Kidney (tissue), 14 donors: ENCODE results near the gene LTBP2. TPM values are rescaled to one million over a fixed set of nuclear protein-coding genes. Genes with fewer than 3 reads are reported as not detected.

Experiments used
- DNase-seq, 5 donors: peaks; one replicate each; pipeline ENCODE4 v3.0.0-alpha.2; 2013 to 2020
- FAIRE-seq: peaks from 2 replicates; lab custom pipeline; 2012; peaks lifted over from hg19 to GRCh38; lab: Jason Lieb, UNC
- H3K27ac ChIP-seq, 2 donors: one replicate each; pipeline ENCODE4 v1.7.0; 2013; ENCODE audit warnings: low read depth in 2 of 2, low read length in 2 of 2, inconsistent platforms in 1 of 2
- H3K27me3 ChIP-seq: one replicate; pipeline ENCODE4 v1.7.1; 2013; ENCODE audit warnings: low read length, inconsistent platforms; ENCODE audit not compliant: control insufficient read depth, insufficient read depth
- H3K36me3 ChIP-seq, 3 donors: one replicate each; pipeline versions ENCODE4 v1.7.0 to v1.7.1; 2013; ENCODE audit warnings: low read length in 3 of 3, control low read depth in 1 of 3, inconsistent platforms in 1 of 3; ENCODE audit not compliant: insufficient read depth in 3 of 3, control insufficient read depth in 2 of 3
- H3K4me1 ChIP-seq, 3 donors: one replicate each; pipeline versions ENCODE4 v1.7.0 to v1.7.1; 2013; ENCODE audit warnings: low read length in 3 of 3, inconsistent platforms in 1 of 3, low read depth in 1 of 3; ENCODE audit not compliant: control insufficient read depth in 2 of 3, insufficient read depth in 2 of 3
- H3K4me3 ChIP-seq, 3 donors: one replicate each; pipeline versions ENCODE4 v1.7.0 to v1.8.1; 2013; ENCODE audit warnings: low read length in 3 of 3, control low read depth in 1 of 3, inconsistent platforms in 1 of 3
- H3K9ac ChIP-seq, 3 donors: one replicate each; pipeline versions ENCODE4 v1.7.0 to v1.7.1; 2013; ENCODE audit warnings: low read length in 3 of 3, control low read depth in 1 of 3, inconsistent platforms in 1 of 3
- H3K9me3 ChIP-seq, 3 donors: one replicate each; pipeline versions ENCODE4 v1.7.0 to v1.7.1; 2013; ENCODE audit warnings: low read length in 3 of 3, control low read depth in 1 of 3, inconsistent platforms in 1 of 3; ENCODE audit not compliant: control insufficient read depth in 2 of 3, insufficient read depth in 1 of 3
- intact Hi-C: fragments of 100-400 bp; cut with DNase I; formaldehyde crosslinking; loops from one replicate; pipeline ENCODE4 v1.11.1; 2022
- polyA plus RNA-seq: library from polyadenylated mRNA; stranded (reverse); fragments of 350-450 nt; fragmentation: Illumina TruSeq; extraction: RNeasy Lipid Tissue Mini Kit (QIAGEN cat#74804); gene quantifications from one replicate; pipeline ENCODE4 v1.2.3, GENCODE V29; 2014; ENCODE audit warnings: low read depth, low replicate concordance; ENCODE audit not compliant: insufficient read depth
- total RNA-seq: library from RNA; stranded (reverse); fragmentation: NEBNext Ultra II Directional; extraction: Animal tissue kit (Norgen Biotek cat#: 25700); gene quantifications from one replicate; pipeline ENCODE4 v1.2.1, GENCODE V29; 2021
- TF ChIP-seq, protein P1 (sequence below): IDR thresholded peaks from 3 replicates; pipeline ENCODE4 v1.5.1; 2012; ENCODE audit warnings: mild to moderate bottlenecking, moderate library complexity, borderline replicate concordance; ENCODE audit not compliant: insufficient read depth; ENCODE audit errors: extremely low read depth
- donor health status: control.
- donor health status: control.
- donor health status: control.
- donor health status: control.
- donor health status: control.
- donor health status: DM: yes; HTN: yes; CAD: no.
- donor health status: Normal renal cell carcinoma (clear cell type).

LTBP2 gene
- total and polyA plus RNA-seq, 2 donors from 2014 or later: 2.9 to 10.4 TPM

DNA sequence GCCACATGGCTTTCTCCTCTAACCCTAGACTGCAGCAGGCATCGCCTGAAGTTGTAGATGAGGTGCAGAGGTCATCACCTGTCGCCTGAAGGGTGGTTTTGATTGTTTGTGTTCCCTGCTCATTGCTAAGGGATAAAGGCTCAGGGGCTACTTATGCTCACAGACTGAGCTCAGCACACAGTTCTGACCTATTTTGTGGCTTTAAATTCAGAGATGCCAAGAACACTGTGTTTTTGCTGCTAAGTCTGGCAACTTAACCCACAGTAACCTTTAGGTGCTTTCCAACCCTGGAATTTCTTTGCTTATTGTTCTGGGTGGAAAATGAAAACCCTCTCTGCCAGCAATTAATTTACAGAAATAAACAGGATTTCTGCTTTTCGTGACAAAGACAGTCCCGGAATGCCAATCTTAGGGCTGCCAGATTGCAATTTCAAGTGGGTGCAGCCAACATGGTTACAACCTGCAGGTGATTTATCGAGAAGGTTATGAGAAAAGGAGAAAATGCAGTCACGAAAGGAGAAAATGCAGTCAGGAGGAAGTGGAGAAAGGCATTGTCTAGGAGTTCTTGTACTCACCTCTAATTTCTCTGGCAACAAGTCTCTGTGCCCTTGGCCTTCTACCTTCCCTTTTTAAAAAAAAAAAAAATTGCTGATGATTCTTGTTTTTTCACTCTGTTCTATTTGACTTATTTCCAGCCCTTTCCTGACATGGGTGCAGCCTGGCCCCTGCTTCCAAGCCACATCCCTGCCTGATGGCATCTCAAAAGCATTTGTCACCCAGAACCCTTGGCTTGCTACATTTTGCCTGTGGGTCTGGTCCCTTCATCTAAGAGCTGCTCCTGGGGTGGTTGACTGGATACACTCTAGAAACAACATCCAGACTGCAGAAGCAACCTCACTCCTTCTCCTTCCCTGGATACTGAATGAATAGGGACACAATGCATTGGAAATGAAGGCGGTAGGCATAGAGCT is 142.2 kb downstream of the LTBP2 start:
- no peaks in the 10 kb centered on the region for H3K27me3 ChIP-seq
- H3K36me3 ChIP-seq: peaks cover 0 to 13% (median 4%) of the 10 kb centered on the region in 3 donors
- intact Hi-C loops: loop anchor here (10.0 kb wide), 1 partner anchor 105 kb away; no protein-coding TSS in a partner anchor
- TF ChIP-seq, protein P1, sequence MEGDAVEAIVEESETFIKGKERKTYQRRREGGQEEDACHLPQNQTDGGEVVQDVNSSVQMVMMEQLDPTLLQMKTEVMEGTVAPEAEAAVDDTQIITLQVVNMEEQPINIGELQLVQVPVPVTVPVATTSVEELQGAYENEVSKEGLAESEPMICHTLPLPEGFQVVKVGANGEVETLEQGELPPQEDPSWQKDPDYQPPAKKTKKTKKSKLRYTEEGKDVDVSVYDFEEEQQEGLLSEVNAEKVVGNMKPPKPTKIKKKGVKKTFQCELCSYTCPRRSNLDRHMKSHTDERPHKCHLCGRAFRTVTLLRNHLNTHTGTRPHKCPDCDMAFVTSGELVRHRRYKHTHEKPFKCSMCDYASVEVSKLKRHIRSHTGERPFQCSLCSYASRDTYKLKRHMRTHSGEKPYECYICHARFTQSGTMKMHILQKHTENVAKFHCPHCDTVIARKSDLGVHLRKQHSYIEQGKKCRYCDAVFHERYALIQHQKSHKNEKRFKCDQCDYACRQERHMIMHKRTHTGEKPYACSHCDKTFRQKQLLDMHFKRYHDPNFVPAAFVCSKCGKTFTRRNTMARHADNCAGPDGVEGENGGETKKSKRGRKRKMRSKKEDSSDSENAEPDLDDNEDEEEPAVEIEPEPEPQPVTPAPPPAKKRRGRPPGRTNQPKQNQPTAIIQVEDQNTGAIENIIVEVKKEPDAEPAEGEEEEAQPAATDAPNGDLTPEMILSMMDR: no peak
- no peak overlapping the region for H3K27ac ChIP-seq
- H3K9ac ChIP-seq: no peak overlapping the region
- no peak overlapping the region for H3K4me3 ChIP-seq
- no peaks in the 10 kb centered on the region for H3K4me1 ChIP-seq
- FAIRE-seq: no peak
- no peaks in the 10 kb centered on the region for H3K9me3 ChIP-seq
- peak in 1 of 5 donors; percentile 29 for DNase-seq

DNA sequence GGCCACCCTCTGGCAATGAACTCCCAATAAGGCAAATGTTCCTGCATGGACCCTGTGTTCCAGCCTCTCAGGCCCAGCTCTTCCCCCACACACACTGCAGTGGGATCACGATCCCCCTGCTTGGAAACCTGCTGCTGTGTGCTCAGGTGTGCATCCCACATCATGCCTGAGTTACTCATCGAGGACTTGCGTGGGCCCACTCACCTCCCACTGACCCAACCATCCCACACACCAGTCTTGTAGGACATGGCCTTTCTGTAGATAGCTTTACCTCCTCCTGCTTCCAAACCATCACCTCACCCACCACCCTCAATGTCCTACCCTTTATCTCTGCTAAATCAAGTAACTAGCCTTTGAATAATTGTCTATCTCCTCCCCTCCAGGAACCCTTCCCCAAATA is 143.5 kb downstream of the LTBP2 start:
- H3K27ac ChIP-seq: no peak overlapping the region

DNA sequence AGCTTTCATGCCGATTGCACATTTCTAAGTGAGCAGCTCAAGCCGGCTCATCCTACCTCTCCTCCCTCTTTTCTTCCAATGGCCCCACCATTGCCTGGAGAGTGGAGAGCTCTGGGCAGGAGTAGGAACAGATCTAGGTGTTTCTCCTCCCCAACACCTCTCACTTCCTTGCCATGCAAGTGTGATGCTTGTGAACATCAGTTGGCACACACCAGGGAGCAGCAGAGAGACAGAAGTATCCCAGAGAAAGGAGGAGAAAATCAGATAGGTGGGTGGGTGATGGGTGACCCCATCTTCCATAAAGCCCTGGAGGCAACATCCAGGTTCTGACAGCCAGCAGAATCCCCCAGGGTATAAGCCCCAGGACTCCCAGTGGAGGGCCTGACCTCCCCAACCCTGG is 146.7 kb downstream of the LTBP2 start:
- Histone ChIP-seq H3K27ac (no peak overlapping the region), H3K4me1 (no peaks in the 10 kb centered on the region), H3K36me3 (peaks cover 0 to 2% (median 0%) of the 10 kb centered on the region in 3 donors), H3K9me3 (no peaks in the 10 kb centered on the region), H3K27me3 (no peaks in the 10 kb centered on the region), H3K9ac (no peak overlapping the region), H3K4me3 (no peak overlapping the region)
- TF ChIP-seq, protein P1: no peak
- DNase-seq: no peak
- FAIRE-seq: no peak
- intact Hi-C loops: no loop called here

More for the DNA sequence above, 143.5 kb downstream of the LTBP2 start:
- TF ChIP-seq, protein P1: no peak
- no peak overlapping the region for H3K4me3 ChIP-seq
- H3K27me3 ChIP-seq: no peaks in the 10 kb centered on the region
- H3K9ac ChIP-seq: no peak overlapping the region
- peak in 1 of 5 donors; percentile 44 for DNase-seq
- no peaks in the 10 kb centered on the region for H3K9me3 ChIP-seq
- no peaks in the 10 kb centered on the region for H3K4me1 ChIP-seq
- intact Hi-C loops: no loop called here
- H3K36me3 ChIP-seq: peaks cover 0 to 5% (median 0%) of the 10 kb centered on the region in 3 donors
- FAIRE-seq: no peak
